SK-N-SH treated with all-trans-retinoic acid at 6 μM for 48 hours (cell line): ENCODE measurements around the gene EML4.

Source experiments
- ATAC-seq: fragments of 200-7000 bp; cut with Tn5 transposase; 3 replicates; pipeline ENCODE4 v1.9.1; 2020; ENCODE audit warnings: mild to moderate bottlenecking, moderate library complexity
- ARNTL ChIP-seq: fragments of 450-650 bp; formaldehyde crosslinking; IDR thresholded peaks from 2 replicates; pipeline ENCODE4 v1.5.0; 2020; ENCODE audit warnings: low read depth, mild to moderate bottlenecking, moderate library complexity, borderline replicate concordance
- BACH2 ChIP-seq: fragments of 250-450 bp; sonication (Bioruptor Pico); IDR thresholded peaks from 2 replicates; pipeline ENCODE4 v1.9.0; 2021; ENCODE audit warnings: mild to moderate bottlenecking, borderline replicate concordance
- CSDC2 ChIP-seq: fragments of 250-450 bp; sonication (Bioruptor Pico); IDR thresholded peaks from 2 replicates; pipeline ENCODE4 v1.5.0; 2020; ENCODE audit warnings: mild to moderate bottlenecking, moderate library complexity
- ESRRG ChIP-seq: fragments of 250-450 bp; sonication (Bioruptor Pico); IDR thresholded peaks from 2 replicates; pipeline ENCODE4 v1.6.1; 2021; ENCODE audit warnings: mild to moderate bottlenecking
- GLIS3 ChIP-seq: fragments of 250-450 bp; sonication (Bioruptor Pico); IDR thresholded peaks from 2 replicates; pipeline ENCODE4 v1.5.0; 2020; ENCODE audit warnings: mild to moderate bottlenecking, moderate library complexity
- ISL1 ChIP-seq: fragments of 250-450 bp; sonication (Bioruptor Pico); IDR thresholded peaks from 2 replicates; pipeline ENCODE4 v2.1.2; 2022; ENCODE audit warnings: mild to moderate bottlenecking, moderate library complexity
- OSR1 ChIP-seq: fragments of 250-450 bp; sonication (Bioruptor Pico); IDR thresholded peaks from 2 replicates; pipeline ENCODE4 v1.8.0; 2022; ENCODE audit warnings: moderate library complexity, mild to moderate bottlenecking, inconsistent platforms
- POU6F1 ChIP-seq: fragments of 250-450 bp; sonication (Bioruptor Pico); IDR thresholded peaks from 2 replicates; pipeline ENCODE4 v1.8.0; 2021; ENCODE audit warnings: low read depth, mild to moderate bottlenecking, moderate library complexity, borderline replicate concordance
- PPARA ChIP-seq: fragments of 250-450 bp; sonication (Bioruptor Pico); IDR thresholded peaks from 2 replicates; pipeline ENCODE4 v1.5.0; 2020; ENCODE audit warnings: mild to moderate bottlenecking, borderline replicate concordance
- RARB ChIP-seq: fragments of 250-450 bp; sonication (Bioruptor Pico); IDR thresholded peaks from 2 replicates; pipeline ENCODE4 v1.8.0; 2021; ENCODE audit warnings: mild to moderate bottlenecking, moderate library complexity
- SNAI2 ChIP-seq: fragments of 250-450 bp; sonication (Bioruptor Pico); IDR thresholded peaks from 2 replicates; pipeline ENCODE4 v1.5.0; 2020; ENCODE audit warnings: mild to moderate bottlenecking, moderate library complexity
- TCF4 ChIP-seq: fragments of 250-450 bp; sonication (Bioruptor Pico); IDR thresholded peaks from 2 replicates; pipeline ENCODE4 v1.8.0; 2021; ENCODE audit warnings: mild to moderate bottlenecking, moderate library complexity, borderline replicate concordance
- TOX ChIP-seq: fragments of 250-450 bp; sonication (Bioruptor Pico); IDR thresholded peaks from 2 replicates; pipeline ENCODE4 v1.8.0; 2021; ENCODE audit warnings: mild to moderate bottlenecking, moderate library complexity, borderline replicate concordance
- TSHZ2 ChIP-seq: fragments of 250-450 bp; sonication (Bioruptor Pico); IDR thresholded peaks from 2 replicates; pipeline ENCODE4 v1.5.0; 2020; ENCODE audit warnings: mild to moderate bottlenecking, moderate library complexity
- ZC3H10 ChIP-seq: fragments of 250-450 bp; sonication (Bioruptor Pico); IDR thresholded peaks from 2 replicates; pipeline ENCODE4 v1.5.1; 2021; ENCODE audit warnings: mild to moderate bottlenecking, moderate library complexity
- ZFP3 ChIP-seq: fragments of 250-450 bp; sonication (Bioruptor Pico); IDR thresholded peaks from 2 replicates; pipeline ENCODE4 v1.5.0; 2020; ENCODE audit warnings: mild to moderate bottlenecking, moderate library complexity
- ZFP30 ChIP-seq: fragments of 450-650 bp; formaldehyde crosslinking; IDR thresholded peaks from 2 replicates; pipeline ENCODE4 v1.5.0; 2022; ENCODE audit warnings: mild to moderate bottlenecking, moderate library complexity
- ZNF565 ChIP-seq: fragments of 450-650 bp; formaldehyde crosslinking; conservative IDR thresholded peaks from 2 replicates; pipeline ENCODE4 v1.5.0; 2020; ENCODE audit warnings: low read depth, mild to moderate bottlenecking, moderate library complexity
- ZNF70 ChIP-seq: fragments of 450-650 bp; formaldehyde crosslinking; IDR thresholded peaks from 2 replicates; pipeline ENCODE4 v1.5.0; 2020; ENCODE audit warnings: mild to moderate bottlenecking, moderate library complexity
- ZNF8 ChIP-seq: fragments of 450-650 bp; formaldehyde crosslinking; IDR thresholded peaks from 2 replicates; pipeline ENCODE4 v1.5.0; 2020; ENCODE audit warnings: mild to moderate bottlenecking, moderate library complexity
- TF ChIP-seq, protein P1 (sequence below): fragments of 250-450 bp; sonication (Bioruptor Pico); IDR thresholded peaks from 2 replicates; pipeline ENCODE4 v1.5.1; 2020; ENCODE audit warnings: low read depth, mild to moderate bottlenecking, moderate library complexity
- TF ChIP-seq, protein P2 (sequence below): fragments of 250-450 bp; sonication (Bioruptor Pico); IDR thresholded peaks from 2 replicates; pipeline ENCODE4 v1.5.1; 2021; ENCODE audit warnings: mild to moderate bottlenecking, moderate library complexity
- TF ChIP-seq, protein P3 (sequence below): fragments of 250-450 bp; sonication (Bioruptor Pico); IDR thresholded peaks from 2 replicates; pipeline ENCODE4 v1.8.0; 2020; ENCODE audit warnings: mild to moderate bottlenecking, moderate library complexity, borderline replicate concordance

Gene EML4

DNA sequence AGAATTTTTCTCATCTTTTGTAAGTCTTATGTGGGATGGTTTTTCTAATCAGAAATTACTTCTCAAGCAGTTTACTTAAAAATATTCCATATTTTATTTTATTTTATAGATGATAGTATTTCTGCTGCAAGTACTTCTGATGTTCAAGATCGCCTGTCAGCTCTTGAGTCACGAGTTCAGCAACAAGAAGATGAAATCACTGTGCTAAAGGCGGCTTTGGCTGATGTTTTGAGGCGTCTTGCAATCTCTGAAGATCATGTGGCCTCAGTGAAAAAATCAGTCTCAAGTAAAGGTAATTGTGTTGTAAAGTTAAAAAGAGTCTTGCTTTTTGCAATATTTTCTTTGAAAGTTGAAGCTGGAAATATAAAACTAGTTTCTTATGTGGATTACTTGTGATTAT, 76.2 kb downstream of the EML4 start:
- no peak for ATAC-seq
- TF ChIP-seq ISL1 (CRISPR knock-in tag) (no peak), RARB (no peak), ARNTL (CRISPR knock-in tag) (no peak), TSHZ2 (CRISPR knock-in tag) (no peak), ZFP3 (CRISPR knock-in tag) (no peak), POU6F1 (CRISPR knock-in tag) (no peak), ZNF70 (CRISPR knock-in tag) (no peak), ZNF565 (CRISPR knock-in tag) (no peak), ZNF8 (no peak), CSDC2 (no peak), ESRRG (no peak), ZFP30 (no peak), OSR1 (CRISPR knock-in tag) (no peak), ZC3H10 (CRISPR knock-in tag) (no peak), PPARA (CRISPR knock-in tag) (no peak), TOX (no peak)
- TF ChIP-seq, protein P1, sequence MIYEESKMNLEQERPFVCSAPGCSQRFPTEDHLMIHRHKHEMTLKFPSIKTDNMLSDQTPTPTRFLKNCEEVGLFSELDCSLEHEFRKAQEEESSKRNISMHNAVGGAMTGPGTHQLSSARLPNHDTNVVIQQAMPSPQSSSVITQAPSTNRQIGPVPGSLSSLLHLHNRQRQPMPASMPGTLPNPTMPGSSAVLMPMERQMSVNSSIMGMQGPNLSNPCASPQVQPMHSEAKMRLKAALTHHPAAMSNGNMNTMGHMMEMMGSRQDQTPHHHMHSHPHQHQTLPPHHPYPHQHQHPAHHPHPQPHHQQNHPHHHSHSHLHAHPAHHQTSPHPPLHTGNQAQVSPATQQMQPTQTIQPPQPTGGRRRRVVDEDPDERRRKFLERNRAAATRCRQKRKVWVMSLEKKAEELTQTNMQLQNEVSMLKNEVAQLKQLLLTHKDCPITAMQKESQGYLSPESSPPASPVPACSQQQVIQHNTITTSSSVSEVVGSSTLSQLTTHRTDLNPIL (CRISPR knock-in tag) = no peak
- TF ChIP-seq, protein P2, sequence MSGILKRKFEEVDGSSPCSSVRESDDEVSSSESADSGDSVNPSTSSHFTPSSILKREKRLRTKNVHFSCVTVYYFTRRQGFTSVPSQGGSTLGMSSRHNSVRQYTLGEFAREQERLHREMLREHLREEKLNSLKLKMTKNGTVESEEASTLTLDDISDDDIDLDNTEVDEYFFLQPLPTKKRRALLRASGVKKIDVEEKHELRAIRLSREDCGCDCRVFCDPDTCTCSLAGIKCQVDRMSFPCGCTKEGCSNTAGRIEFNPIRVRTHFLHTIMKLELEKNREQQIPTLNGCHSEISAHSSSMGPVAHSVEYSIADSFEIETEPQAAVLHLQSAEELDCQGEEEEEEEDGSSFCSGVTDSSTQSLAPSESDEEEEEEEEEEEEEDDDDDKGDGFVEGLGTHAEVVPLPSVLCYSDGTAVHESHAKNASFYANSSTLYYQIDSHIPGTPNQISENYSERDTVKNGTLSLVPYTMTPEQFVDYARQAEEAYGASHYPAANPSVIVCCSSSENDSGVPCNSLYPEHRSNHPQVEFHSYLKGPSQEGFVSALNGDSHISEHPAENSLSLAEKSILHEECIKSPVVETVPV (CRISPR knock-in tag) = no peak
- TF ChIP-seq, protein P3, sequence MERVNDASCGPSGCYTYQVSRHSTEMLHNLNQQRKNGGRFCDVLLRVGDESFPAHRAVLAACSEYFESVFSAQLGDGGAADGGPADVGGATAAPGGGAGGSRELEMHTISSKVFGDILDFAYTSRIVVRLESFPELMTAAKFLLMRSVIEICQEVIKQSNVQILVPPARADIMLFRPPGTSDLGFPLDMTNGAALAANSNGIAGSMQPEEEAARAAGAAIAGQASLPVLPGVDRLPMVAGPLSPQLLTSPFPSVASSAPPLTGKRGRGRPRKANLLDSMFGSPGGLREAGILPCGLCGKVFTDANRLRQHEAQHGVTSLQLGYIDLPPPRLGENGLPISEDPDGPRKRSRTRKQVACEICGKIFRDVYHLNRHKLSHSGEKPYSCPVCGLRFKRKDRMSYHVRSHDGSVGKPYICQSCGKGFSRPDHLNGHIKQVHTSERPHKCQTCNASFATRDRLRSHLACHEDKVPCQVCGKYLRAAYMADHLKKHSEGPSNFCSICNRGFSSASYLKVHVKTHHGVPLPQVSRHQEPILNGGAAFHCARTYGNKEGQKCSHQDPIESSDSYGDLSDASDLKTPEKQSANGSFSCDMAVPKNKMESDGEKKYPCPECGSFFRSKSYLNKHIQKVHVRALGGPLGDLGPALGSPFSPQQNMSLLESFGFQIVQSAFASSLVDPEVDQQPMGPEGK = no peak

DNA sequence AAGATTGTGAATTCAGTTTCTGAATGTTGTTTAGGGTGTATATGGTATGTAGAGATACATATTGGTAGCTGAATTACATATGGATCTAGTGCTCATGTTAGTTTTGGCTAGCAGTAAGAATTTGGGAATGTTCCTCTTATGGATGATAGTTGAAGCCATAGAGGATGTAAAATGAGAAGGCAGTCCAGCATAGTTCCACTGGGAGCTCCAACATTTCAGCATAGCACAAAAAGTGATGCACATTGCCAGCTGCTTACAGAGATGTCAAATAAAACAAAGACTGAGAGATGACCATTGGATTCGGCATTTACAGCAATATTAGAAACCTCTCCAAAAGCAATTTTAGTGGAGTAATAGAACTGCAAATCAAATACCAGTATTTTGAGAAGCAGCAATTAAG, 77.4 kb downstream of the EML4 start:
- TF ChIP-seq GLIS3 (CRISPR knock-in tag) (no peak), TSHZ2 (CRISPR knock-in tag) (no peak), OSR1 (CRISPR knock-in tag) (no peak), SNAI2 (no peak), ZNF8 (no peak), ZNF70 (CRISPR knock-in tag) (no peak), TCF4 (CRISPR knock-in tag) (no peak), PPARA (CRISPR knock-in tag) (no peak), ESRRG (no peak), BACH2 (CRISPR knock-in tag) (no peak), ISL1 (CRISPR knock-in tag) (no peak), CSDC2 (no peak), ZNF565 (CRISPR knock-in tag) (no peak), ZFP3 (CRISPR knock-in tag) (no peak), ZFP30 (no peak)
- TF ChIP-seq, protein P1 (CRISPR knock-in tag) = no peak
- TF ChIP-seq, protein P2 (CRISPR knock-in tag) = no peak
- ATAC-seq = no peak
